NCI-H2029 treated with DMSO at 0.1 percent for 48 hours (cell line): ENCODE results near the gene ARHGDIA.
"Not testable (repeated sequence)": the region's sequence is repeated elsewhere in the genome, so short reads cannot be mapped to it uniquely, and the experiment has no call there.

ENCODE experiments used
- DNase-seq: peaks from one replicate; lab custom pipeline; 2025; lab: John Stamatoyannopoulos, UW

Gene ARHGDIA

DNA sequence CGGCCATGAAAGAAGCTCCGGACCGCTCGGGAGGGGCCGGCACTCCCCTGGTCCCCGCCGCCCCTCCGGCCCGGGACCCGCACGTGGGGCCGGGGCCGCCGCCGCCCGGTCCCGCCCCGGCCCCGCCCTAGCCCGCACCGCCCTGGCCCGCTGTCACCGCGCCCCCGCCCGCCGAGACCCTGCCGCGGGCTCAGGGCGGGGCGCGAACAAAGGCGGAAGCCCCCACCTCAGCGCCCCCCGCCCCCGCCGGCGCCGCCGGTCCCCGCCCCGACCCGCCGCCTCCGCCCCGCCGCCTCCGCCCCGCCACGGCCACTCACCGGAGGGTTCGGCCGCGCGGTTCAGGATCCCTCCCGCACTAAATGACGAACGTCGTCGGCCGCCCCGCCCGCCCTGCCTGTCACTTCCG is at the start of gene ARHGDIA:
ARHGDIA (minus strand) TSS at position 357 of the 406 bp plus-strand sequence. CDS start 1,407 bp downstream, outside the sequence.
- no peak for DNase-seq

- DNase-seq = no peak
These were observed 47.9 kb upstream of the ARHGDIA start for GRCh38 chr17:81918832-81919545.

DNA sequence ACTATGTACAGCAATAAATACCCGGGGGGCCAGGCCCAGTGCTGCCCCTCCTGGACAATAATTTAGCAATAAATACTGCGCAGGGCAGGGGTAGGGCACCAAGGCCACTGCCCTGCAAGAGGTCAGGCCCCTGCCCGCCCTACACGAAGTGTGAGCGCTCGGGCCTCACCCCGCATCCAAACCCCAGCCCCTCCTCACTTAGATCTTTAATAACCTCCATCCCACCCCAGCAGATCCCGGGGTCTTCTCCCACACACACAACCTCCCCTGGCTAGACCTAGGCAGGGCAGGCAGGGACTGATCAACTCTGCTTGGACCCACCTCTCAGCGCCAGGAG is 47.2 kb upstream of the ARHGDIA start:
- not testable (repeated sequence) for DNase-seq

GRCh38 chr17:81917565-81918332 is 46.6 kb upstream of the ARHGDIA start, which contains the start of gene SIRT7:
Gene SIRT7 (minus strand): TSS chr17:81918176. CDS start chr17:81918131, 45 bp downstream.
- DNase-seq = peak; percentile 20

DNA sequence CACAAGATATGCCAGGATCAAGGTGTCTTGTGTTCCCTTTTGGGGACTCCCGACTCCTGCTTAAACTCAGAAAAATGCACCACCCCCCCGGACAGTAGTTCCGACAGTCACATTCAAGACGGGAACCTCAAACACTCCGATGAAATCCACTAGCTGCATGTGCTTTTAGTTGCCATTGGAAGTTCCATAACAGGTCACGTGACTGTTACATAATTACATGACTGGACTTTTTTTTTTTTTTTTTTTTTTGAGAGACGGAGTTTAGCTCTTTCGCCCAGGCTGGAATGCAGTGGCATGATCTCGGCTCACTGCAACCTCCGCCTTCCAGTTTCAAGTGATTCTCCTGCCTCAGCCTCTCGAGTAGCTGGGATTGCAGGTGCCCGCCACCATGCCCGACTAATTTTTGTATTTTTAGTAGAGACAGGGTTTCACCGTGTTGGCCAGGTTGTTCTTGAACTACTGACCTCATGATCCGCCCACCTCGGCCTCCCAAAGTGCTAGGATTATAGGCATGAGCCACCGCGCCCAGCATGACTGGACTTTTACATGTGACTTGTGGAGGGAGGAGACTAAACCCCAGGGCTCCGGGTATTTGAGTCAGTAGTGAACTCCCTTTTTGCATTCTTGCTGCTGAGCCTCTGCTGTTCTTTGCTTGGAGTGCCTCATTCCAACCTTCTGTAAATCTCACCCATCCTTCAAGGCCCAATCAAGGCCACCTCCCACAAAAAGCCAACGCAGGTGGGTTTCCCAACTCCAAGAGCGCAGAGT is 45.3 kb upstream of the ARHGDIA start:
- DNase-seq = no peak

DNA sequence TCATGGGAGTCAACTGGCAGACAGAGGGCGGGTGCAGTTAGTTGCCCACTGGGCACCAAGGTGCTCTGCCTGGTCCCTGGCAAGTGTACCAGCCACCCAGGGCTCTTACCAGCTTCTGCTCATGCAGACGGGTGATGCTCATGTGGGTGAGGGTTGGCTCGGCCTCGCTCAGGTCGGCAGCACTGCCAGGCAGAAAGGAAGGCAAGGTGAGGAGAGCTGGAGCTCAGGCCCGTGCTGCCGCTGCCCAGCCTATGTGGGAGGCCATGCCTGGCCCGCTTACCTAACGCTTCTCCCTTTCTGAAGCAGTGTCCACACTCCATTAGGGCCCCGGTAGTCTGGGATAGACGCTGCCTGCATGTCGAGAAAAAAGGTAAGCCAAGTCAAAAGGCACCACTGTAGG is 44.2 kb upstream of the ARHGDIA start:
- DNase-seq = no peak

DNA sequence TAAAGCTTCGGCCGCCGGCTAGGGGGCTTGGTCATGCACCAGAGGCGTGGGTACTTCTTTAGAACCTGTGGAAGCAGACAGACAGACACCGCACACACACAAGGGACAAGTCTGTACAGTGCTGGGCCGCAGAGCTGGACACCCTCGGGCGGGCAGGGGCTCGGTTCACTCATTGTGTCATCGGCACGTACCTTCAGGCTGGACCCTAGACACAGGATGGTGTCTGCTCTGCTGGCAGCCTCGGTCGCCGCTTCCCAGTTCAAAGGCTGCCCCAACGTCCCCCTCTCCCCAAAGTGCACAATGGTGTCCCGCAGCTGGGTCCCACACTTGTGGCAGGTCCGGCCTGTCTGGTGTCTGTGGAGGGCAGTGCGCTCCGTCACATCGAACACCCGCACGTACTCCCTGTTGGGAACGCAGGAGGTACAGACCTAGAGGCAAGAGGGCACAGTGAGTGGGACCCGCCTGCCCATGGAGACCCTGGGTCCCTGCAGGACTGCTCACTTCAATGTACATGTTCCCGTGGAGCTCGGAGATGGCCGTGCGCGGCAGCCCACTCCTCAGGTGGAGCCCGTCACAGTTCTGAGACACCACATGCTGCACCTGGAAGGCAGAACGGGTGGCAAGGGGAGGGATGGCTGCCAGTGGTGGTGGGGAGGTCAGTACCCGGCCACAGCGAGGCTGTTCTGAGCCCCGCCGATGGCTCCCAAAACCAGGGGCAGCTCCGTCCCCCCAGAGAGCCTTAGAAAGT is 43.1 kb upstream of the ARHGDIA start:
- no peak for DNase-seq

DNA sequence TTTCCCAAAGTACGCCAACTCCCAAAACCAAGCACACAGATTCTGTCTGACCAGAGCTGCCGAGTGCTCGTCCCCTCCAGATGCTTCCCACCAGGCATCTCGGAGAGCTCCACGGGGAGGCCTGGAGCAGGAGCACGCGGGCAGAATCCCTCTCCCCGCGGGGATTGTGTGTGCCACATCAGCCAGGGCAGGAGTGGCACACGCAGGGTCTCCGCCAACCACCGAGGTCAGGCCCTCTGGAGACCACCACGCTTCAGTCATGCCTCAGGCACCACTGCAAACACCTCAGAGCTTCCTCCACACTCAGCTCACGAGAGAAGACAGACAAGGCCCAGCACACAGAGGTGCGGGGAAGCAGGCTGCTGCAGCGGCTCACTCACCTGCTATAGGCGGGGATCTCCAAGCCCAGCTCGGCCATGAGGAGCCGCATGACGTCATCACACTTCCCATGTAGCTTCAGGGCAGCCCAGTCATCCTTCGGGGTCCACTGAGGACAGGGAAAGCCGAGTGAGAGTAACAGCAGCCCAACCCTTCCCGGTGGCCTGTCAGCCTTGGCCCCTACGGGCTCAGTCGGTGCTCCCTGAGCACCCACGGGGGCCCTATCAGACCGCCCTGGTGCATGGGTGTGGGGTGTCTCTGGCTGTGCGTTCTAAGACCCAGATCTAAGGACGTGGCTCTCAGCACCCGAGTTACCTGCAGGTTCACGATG is 42.4 kb upstream of the ARHGDIA start:
- no peak for DNase-seq

DNA sequence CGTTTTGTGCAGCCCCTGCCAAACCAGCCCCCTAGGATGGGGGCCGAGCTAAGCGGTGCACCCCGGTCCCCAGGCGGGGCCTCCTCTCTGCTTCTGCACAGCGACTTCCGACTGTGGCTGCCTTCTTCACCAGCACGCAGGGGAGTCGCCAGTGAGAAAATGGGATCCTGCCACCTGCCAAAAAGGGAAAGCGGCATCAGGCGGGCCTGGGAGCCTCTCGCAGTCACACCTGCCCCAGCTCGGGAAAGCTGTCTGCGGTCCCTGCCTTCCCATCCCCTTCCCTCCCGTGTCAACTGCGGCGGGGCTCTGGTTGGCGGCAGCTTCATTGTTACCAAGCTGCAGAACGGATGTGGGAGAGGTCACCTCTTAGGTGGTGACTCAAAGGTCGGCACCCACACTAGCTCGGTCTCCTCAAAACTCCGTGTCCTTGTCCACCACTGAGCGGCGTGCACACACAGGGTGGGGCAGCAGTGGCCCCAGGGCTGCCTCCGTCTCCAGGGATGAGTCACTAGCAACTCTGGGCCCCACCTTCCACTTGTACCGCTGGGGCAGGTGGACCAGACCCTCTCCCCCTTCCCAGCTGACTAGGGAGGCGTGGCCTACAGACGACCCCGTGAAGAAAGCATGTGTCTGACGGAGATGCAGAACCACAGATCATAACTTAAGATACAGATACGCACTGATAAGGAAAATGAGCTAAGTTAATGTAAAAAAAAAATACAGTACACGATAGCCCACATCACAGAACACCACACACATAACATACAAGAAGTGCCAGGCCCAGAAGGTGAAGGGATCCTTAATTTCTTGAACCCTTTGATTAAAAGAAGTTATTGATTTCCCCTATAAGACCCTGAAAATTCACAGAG is 41.5 kb upstream of the ARHGDIA start:
- no peak for DNase-seq

- DNase-seq = no peak
These were observed 40.8 kb upstream of the ARHGDIA start for GRCh38 chr17:81911969-81912368.

DNA sequence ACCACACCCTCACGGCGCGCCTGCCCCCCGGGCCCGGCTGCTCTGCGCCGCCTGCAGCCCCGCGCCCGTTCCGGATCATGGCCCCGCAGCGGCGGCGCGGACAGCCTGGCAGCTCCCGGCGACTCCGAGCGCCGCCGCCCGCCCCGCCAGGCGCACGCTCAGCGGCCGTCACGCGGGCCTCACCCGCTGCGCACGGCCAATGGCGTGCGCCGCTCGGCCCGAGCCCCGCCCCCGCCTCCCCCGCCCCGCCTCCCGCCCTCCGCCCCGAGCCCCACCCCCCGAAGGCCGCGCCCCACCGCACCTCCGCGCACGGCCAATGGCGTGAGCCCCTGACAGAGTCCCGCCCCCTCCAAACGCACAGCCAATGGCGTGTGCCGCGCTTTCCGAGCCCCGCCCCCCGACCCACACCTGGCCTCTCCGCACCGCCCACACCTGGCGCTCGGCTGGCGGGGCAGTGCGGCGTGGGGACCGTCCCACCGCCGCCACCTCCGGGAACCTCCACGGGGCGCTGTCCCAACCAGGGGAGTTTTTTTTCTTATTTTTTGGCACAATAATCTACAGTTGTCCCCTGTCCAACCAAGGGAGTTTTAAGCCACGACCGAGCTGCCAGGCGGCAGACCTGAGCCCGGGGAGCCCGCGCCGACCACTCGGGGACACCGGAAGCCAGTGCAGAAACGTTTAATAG is 40.3 kb upstream of the ARHGDIA start, which contains the start of gene PCYT2:
PCYT2 (minus strand) TSS at position 123 of the 685 bp plus-strand sequence; CDS start at position 79, 44 bp downstream.
- peak; percentile 24 for DNase-seq

DNA sequence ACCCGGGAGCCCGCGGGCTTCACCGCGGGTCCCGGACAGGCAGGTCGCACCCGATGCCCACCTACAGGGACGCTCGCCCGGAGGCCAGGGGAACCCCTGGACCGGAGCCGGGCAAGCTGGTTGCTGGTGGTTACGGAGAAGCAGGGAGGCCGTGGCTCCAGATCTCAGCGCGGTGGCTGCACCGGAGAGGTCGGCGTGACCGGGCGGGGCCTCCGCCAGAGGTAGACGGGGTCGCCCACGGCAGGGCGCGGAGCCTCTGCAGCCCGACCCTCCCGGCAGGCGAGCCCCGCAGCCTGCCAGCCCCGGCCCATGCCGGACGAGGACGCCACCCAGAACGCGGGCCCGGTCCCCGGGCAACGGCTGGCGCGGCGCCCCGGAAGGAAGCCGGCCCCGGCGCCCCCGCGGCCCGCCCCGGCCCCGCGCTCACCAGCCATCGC is 39.7 kb upstream of the ARHGDIA start:
- DNase-seq = no peak

DNA sequence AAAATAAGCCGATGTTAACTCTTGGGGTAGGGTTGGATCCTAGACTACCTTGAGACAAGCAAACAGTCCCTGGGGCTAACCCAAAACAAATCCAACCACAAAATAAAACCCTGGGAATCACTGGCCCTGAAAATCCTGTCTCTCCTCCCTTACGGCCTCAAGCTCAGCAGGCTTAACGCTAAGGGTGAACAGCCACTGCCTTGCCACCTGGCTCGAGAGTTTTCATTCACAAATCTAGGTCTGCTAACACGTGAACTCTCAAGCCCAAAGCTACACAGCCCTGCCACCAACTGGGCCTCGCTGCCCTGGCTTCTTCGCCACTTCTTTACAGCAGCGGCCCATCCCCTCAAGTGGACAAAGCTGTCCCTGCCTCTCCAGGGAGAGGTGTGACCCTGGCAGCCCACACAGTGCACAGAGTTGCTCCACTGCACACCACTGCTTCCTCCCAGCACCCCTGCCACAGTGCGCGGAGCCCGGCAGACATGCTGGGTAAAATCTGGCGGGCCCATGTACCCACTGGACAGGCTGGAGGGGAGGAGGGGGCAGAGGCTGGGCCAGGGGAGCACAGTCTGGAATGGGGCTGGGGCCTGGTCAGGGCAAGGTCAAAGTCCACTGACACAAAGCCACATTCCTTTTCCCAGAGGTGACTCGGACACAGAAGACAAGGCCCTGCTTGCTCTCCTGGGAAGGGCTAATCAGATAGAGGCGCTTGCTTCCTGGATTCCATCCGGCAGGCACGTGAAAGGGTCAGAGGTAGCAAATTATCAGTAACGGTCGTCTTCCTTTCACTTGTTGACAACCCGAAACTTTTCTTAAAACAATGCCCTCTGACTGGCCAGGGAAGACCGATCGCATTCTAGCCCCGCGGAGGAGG is 39.1 kb upstream of the ARHGDIA start:
- DNase-seq = no peak

GRCh38 chr17:81909231-81909630 is 38.1 kb upstream of the ARHGDIA start:
- DNase-seq = no peak

- no peak for DNase-seq
These were observed 37.7 kb upstream of the ARHGDIA start for GRCh38 chr17:81908793-81909192.

- no peak for DNase-seq
These were observed 36.3 kb upstream of the ARHGDIA start for GRCh38 chr17:81907219-81908145.

DNA sequence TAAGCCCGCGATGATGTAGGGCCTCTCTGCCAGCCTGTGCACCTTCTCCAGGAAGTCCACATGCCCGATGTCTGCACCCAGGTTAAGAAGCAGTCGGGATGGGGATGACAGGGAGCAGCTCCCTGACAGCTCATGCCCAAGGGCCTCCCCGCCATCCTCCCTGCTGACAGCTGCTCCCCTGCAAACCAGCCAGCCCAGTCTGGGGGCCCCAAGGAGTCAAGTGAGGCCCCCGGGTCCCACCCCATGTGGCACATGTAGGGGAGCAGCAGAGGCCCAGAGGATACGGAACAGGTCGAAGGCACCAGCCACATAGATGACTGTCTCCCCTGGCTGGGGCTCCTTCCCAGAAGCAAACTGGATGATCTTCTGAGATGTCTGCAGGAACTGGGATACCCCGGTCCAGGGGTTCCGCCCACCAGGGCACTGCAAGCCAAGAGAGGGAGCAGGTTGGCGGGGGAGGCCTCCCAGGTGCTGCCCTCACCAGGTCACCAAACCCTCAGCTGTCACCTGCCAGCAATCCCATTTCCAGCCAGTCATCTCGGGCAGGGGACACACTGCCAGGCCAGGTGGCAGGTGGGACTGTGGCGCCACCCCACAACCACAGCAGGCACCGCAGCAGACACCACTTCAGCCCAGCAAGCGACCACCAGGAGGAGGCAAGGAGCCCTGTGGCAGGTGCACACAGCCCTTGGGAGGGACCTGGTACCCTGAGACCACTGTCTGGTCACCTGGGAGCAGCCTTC is 35.5 kb upstream of the ARHGDIA start:
- no peak for DNase-seq
